Endothelial cell (in vitro differentiated cells): ENCODE measurements around the gene UTS2B. TPM values are rescaled to one million over a fixed set of nuclear protein-coding genes. Genes with fewer than 3 reads are reported as not detected.

ENCODE experiments used
- DNase-seq: peaks from one replicate; pipeline ENCODE4 v3.0.0; 2021; ENCODE audit warnings: low spot score
- H3K27ac Mint-ChIP-seq: one replicate; pipeline ENCODE4 v1.8.0; 2021; ENCODE audit warnings: mixed read lengths, inconsistent platforms; ENCODE audit not compliant: unreplicated experiment
- H3K27me3 Mint-ChIP-seq: one replicate; pipeline ENCODE4 v1.8.0; 2021; ENCODE audit warnings: mild to moderate bottlenecking, moderate library complexity, mixed read lengths, inconsistent platforms; ENCODE audit not compliant: unreplicated experiment
- H3K36me3 Mint-ChIP-seq: one replicate; pipeline ENCODE4 v1.8.0; 2021; ENCODE audit warnings: mild to moderate bottlenecking, low read depth, mixed read lengths, inconsistent platforms; ENCODE audit not compliant: unreplicated experiment
- H3K4me1 Mint-ChIP-seq: one replicate; pipeline ENCODE4 v1.8.0; 2021; ENCODE audit warnings: mild to moderate bottlenecking, mixed read lengths, inconsistent platforms; ENCODE audit not compliant: unreplicated experiment
- H3K4me3 Mint-ChIP-seq: one replicate; pipeline ENCODE4 v1.8.0; 2021; ENCODE audit warnings: mild to moderate bottlenecking, mixed read lengths, inconsistent platforms; ENCODE audit not compliant: unreplicated experiment
- H3K9me3 Mint-ChIP-seq: one replicate; pipeline ENCODE4 v1.8.0; 2021; ENCODE audit warnings: mixed read lengths, inconsistent platforms; ENCODE audit not compliant: unreplicated experiment
- CTCF ChIP-seq: fragments of 200-600 bp; sonication (generic); IDR thresholded peaks from one replicate; pipeline ENCODE4 v1.5.0; 2021; ENCODE audit warnings: antibody characterized with exemption; ENCODE audit not compliant: unreplicated experiment
- total RNA-seq: library from RNA; stranded (reverse); fragmentation: NEBNext Ultra II Directional; extraction: Animal tissue kit (Norgen Biotek cat#: 25700); gene quantifications from one replicate; pipeline ENCODE4 v1.2.1, GENCODE V29; 2021; ENCODE audit not compliant: unreplicated experiment

Gene UTS2B
- total RNA-seq, 1 donor from 2014 or later, result not detected

- Mint-ChIP-seq H3K9me3 (no peaks in the 10 kb centered on the region), H3K27me3 (no peaks in the 10 kb centered on the region), H3K4me1 (peaks cover 18% of the 10 kb centered on the region), H3K4me3 (no peak overlapping the region), H3K27ac (no peak overlapping the region), H3K36me3 (peaks cover 28% of the 10 kb centered on the region)
- no peak for DNase-seq
- TF ChIP-seq CTCF, result no peak
These were observed 30.3 kb upstream of the UTS2B start for GRCh38 chr3:191360620-191361019.

GRCh38 chr3:191358929-191359328 lies 28.6 kb upstream of the UTS2B start:
- DNase-seq, result no peak

DNA sequence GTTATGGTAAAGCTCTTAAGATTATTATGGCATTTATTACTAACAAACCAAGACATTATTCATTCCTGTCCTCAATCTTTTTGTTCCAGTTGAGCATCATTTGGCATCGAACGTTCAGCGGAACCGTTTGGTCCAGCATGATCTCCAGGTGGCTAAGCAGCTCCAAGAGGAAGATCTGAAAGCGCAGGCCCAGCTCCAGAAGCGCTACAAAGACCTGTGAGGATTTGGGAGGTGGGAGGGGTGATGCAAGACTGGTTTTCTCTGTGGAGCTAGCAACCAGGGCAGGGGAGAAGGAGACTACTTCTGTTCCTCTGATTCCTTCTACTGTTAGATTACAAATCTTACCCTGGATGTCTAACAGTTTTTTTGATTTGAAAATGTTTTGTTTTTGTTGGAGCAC lies 27.6 kb upstream of the UTS2B start:
- no peak overlapping the region for H3K27ac Mint-ChIP-seq
- no peaks in the 10 kb centered on the region for H3K9me3 Mint-ChIP-seq
- TF ChIP-seq CTCF, result no peak
- peaks cover 19% of the 10 kb centered on the region for H3K4me1 Mint-ChIP-seq
- DNase-seq, result no peak
- peaks cover 21% of the 10 kb centered on the region for H3K36me3 Mint-ChIP-seq
- no peak overlapping the region for H3K4me3 Mint-ChIP-seq
- H3K27me3 Mint-ChIP-seq, result peaks cover 1% of the 10 kb centered on the region

More at GRCh38 chr3:191358929-191359328, 28.6 kb upstream of the UTS2B start:
- Mint-ChIP-seq H3K4me3 (no peak overlapping the region), H3K9me3 (no peaks in the 10 kb centered on the region), H3K27ac (no peak overlapping the region), H3K27me3 (peaks cover 1% of the 10 kb centered on the region), H3K36me3 (peaks cover 28% of the 10 kb centered on the region), H3K4me1 (peaks cover 19% of the 10 kb centered on the region)
- no peak for TF ChIP-seq CTCF

DNA sequence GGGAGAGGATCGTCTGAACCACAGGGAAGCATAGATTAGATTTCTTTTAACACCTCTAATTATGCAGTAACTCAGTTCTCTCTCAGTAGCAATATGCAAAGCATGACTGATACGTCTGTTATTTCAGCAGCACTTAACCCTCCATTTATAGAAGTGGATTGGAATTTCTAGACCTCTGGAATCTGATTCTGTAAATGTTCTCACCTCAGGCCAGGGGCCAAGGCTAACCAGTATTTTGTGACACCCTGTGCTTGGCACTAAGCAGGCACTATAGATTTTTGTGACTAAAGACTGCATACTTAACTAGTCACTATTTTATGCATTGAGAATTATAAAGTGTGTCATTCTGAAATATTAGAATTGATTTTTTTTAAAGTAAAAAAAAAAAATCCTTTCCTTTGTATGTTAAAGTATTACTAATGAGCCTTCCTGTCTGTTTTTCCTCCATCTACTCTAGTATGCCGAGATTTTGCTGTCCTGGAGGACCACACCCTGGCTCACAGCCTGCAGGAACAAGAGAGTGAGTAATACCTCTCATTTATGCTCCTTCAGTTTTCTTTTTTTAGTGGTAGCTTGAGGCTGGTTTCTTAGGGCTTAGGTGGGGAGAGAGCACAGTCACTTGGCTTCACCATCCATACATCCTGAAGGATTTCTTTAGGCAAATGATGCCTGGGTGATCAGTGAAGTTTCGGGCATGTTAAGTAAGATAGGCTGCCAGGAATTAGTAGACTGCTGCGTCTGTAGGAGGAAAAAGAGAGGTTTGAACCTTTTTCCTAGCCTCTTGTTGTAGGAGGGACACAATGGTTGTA lies 26.5 kb upstream of the UTS2B start:
- Mint-ChIP-seq H3K27me3 (peaks cover 1% of the 10 kb centered on the region), H3K27ac (no peak overlapping the region), H3K36me3 (peaks cover 21% of the 10 kb centered on the region), H3K4me1 (peaks cover 19% of the 10 kb centered on the region), H3K9me3 (no peaks in the 10 kb centered on the region), H3K4me3 (no peak overlapping the region)
- DNase-seq, result no peak
- TF ChIP-seq CTCF, result no peak

- peaks cover 1% of the 10 kb centered on the region for H3K27me3 Mint-ChIP-seq
- H3K4me3 Mint-ChIP-seq, result no peak overlapping the region
- H3K9me3 Mint-ChIP-seq, result no peaks in the 10 kb centered on the region
- peaks cover 28% of the 10 kb centered on the region for H3K4me1 Mint-ChIP-seq
- H3K27ac Mint-ChIP-seq, result no peak overlapping the region
- DNase-seq, result no peak
- H3K36me3 Mint-ChIP-seq, result peaks cover 16% of the 10 kb centered on the region
- no peak for TF ChIP-seq CTCF
These were observed 25.1 kb upstream of the UTS2B start for GRCh38 chr3:191355406-191355805.
